Measurements from ENCODE around the gene PIK3CG.
"Not testable (repeated sequence)": the region's sequence is repeated elsewhere in the genome, so short reads cannot be mapped to it uniquely, and the experiment has no call there.

Gene PIK3CG

GRCh38 chr7:106897553-106897952 lies 32.5 kb downstream of the PIK3CG start:
- ATAC-seq: not testable (repeated sequence)
- peak; percentile 77 for TF ChIP-seq ZNF8 (CRISPR knock-in tag; IDR thresholded peaks at IDR 0.05)

GRCh38 chr7:106898967-106899366 lies 33.9 kb downstream of the PIK3CG start:
- not testable (repeated sequence) for ATAC-seq

DNA sequence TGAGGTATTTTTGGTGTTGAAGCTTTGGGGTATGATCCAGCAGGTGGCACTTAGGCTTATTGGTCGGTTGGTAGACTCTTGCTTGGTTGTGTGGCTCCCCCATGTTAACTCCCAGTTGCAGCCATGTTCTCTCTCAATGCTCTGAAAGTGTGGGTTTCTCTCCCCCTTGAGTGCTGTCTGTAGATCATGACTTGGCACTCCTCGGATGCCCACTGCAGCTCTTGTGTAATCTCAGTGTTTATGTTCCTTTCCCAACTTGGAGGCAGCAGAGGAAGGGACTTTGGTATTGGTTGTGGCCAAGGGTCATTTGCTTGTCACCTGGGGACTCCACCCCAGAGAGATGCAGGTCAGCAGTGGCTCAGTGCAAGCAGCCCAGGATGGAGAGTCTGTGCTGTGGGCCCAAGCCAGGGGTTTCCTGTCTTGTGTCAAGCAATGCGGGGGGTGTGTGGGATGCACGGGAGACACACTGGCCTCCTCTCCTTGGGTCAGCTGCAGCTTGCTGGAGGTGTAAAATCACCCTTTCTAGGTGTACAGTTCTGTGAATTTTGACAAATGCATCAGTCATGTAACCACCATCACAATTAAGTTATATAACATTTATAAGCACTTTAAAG lies 36.9 kb downstream of the PIK3CG start:
- ATAC-seq: no peak
- TF ChIP-seq CSDC2 (CRISPR knock-in tag; IDR thresholded peaks at IDR 0.05) (no peak), ZNF8 (CRISPR knock-in tag; IDR thresholded peaks at IDR 0.05) (no peak), PPARA (CRISPR knock-in tag; IDR thresholded peaks at IDR 0.05; ENCODE audit: borderline replicate concordance) (no peak), TOX (CRISPR knock-in tag; IDR thresholded peaks at IDR 0.05; ENCODE audit: borderline replicate concordance) (no peak), CSRNP3 (CRISPR knock-in tag; IDR thresholded peaks at IDR 0.05) (no peak), ZNF70 (CRISPR knock-in tag; IDR thresholded peaks at IDR 0.05) (no peak), TSHZ2 (CRISPR knock-in tag; IDR thresholded peaks at IDR 0.05) (no peak), ARNTL (CRISPR knock-in tag; IDR thresholded peaks at IDR 0.05; ENCODE audit: borderline replicate concordance, low read depth) (no peak), BACH2 (CRISPR knock-in tag; IDR thresholded peaks at IDR 0.05; ENCODE audit: borderline replicate concordance) (no peak), CREB5 (CRISPR knock-in tag; IDR thresholded peaks at IDR 0.05; ENCODE audit: low read depth) (no peak), OSR1 (CRISPR knock-in tag; IDR thresholded peaks at IDR 0.05) (no peak), ZC3H10 (CRISPR knock-in tag; IDR thresholded peaks at IDR 0.05) (no peak), ZNF565 (CRISPR knock-in tag; conservative IDR thresholded peaks at IDR 0.05; ENCODE audit: low read depth) (no peak), PATZ1 (CRISPR knock-in tag; IDR thresholded peaks at IDR 0.05; ENCODE audit: borderline replicate concordance) (no peak), RARB (CRISPR knock-in tag; IDR thresholded peaks at IDR 0.05) (no peak)
- TF ChIP-seq, protein P1, sequence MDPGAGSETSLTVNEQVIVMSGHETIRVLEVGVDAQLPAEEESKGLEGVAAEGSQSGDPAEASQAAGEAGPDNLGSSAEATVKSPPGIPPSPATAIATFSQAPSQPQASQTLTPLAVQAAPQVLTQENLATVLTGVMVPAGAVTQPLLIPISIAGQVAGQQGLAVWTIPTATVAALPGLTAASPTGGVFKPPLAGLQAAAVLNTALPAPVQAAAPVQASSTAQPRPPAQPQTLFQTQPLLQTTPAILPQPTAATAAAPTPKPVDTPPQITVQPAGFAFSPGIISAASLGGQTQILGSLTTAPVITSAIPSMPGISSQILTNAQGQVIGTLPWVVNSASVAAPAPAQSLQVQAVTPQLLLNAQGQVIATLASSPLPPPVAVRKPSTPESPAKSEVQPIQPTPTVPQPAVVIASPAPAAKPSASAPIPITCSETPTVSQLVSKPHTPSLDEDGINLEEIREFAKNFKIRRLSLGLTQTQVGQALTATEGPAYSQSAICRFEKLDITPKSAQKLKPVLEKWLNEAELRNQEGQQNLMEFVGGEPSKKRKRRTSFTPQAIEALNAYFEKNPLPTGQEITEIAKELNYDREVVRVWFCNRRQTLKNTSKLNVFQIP (CRISPR knock-in tag; IDR thresholded peaks at IDR 0.05; ENCODE audit: borderline replicate concordance, low read depth): no peak

- ATAC-seq: no peak
- no peak for TF ChIP-seq TOX (CRISPR knock-in tag; IDR thresholded peaks at IDR 0.05; ENCODE audit: borderline replicate concordance)
- TF ChIP-seq, protein P1 (CRISPR knock-in tag; IDR thresholded peaks at IDR 0.05; ENCODE audit: borderline replicate concordance, low read depth): no peak
Measured at GRCh38 chr7:106905734-106906133, 40.7 kb downstream of the PIK3CG start.
